Measurements from ENCODE around the gene BHMT.
"Not testable (repeated sequence)": the region's sequence is repeated elsewhere in the genome, so short reads cannot be mapped to it uniquely, and the experiment has no call there.

The BHMT gene

DNA sequence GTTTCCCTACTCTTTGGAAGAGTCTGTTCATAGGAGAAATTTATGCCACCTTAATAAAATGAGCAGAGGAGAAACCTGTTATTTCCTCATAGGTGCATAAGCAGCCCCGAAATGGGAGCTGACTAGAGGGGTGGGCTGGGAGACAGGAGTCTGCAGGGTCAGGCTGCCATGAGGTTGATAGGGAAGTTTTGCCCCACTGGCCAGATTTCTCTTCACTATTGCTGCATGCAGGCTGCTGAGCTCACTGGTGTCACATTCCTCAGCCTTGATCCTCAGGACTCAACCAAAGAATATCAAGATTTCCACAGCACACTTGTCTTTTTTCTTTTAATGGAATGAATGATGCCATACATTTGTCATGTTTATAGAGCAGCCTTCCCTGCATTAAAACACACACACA, 60.7 kb downstream of the BHMT start:
- peak overlapping the region; percentile 18; the same call in 1 of the 2 replicates for H3K27ac ChIP-seq

DNA sequence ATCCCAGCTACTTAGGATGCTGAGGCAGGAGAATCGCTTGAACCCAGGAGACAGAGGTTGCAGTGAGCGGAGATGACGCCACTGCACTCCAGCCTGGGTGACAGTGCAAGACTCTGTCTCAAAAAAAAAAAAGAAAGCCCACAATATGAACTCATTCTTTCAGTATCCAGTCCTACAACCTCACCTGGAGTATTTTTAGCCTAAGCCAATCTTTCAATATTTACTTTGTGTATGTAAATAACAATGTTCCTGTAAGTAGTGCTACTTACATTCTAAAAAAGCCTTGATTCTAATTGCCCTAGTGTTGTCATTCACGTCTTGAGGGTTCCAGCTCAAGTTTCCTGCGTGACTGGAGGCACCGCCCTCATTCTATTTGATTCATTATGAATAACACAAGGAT, 62.0 kb downstream of the BHMT start:
- TF ChIP-seq, protein P1, sequence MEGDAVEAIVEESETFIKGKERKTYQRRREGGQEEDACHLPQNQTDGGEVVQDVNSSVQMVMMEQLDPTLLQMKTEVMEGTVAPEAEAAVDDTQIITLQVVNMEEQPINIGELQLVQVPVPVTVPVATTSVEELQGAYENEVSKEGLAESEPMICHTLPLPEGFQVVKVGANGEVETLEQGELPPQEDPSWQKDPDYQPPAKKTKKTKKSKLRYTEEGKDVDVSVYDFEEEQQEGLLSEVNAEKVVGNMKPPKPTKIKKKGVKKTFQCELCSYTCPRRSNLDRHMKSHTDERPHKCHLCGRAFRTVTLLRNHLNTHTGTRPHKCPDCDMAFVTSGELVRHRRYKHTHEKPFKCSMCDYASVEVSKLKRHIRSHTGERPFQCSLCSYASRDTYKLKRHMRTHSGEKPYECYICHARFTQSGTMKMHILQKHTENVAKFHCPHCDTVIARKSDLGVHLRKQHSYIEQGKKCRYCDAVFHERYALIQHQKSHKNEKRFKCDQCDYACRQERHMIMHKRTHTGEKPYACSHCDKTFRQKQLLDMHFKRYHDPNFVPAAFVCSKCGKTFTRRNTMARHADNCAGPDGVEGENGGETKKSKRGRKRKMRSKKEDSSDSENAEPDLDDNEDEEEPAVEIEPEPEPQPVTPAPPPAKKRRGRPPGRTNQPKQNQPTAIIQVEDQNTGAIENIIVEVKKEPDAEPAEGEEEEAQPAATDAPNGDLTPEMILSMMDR (conservative IDR thresholded peaks at IDR 0.05), result no peak
- TF ChIP-seq ZFX (IDR thresholded peaks at IDR 0.05), result no peak
- peak overlapping the region; percentile 75 for H3K27ac ChIP-seq

More for the DNA sequence above, 60.7 kb downstream of the BHMT start:
- TF ChIP-seq, protein P1 (conservative IDR thresholded peaks at IDR 0.05), result no peak
- no peak for TF ChIP-seq ZFX (IDR thresholded peaks at IDR 0.05)

DNA sequence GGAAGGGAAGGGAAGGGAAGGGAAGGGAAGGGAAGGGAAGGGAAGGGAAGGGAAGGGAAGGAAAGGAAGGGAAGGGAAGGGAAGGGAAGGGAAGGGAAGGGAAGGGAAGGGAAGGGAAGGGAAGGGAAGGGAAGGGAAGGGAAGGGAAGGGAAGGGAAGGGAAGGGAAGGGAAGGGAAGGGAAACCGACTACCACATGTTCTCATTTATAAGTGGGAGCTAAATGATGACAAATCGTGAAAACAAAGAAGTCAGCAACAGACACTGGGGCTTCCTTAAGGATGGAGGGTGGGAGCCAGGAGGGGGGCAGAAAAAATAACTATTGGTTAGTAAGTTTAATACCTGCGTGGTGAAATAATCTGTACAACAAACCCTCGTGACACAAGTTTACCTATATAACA, 68.8 kb downstream of the BHMT start:
- not testable (repeated sequence) for H3K27ac ChIP-seq

DNA sequence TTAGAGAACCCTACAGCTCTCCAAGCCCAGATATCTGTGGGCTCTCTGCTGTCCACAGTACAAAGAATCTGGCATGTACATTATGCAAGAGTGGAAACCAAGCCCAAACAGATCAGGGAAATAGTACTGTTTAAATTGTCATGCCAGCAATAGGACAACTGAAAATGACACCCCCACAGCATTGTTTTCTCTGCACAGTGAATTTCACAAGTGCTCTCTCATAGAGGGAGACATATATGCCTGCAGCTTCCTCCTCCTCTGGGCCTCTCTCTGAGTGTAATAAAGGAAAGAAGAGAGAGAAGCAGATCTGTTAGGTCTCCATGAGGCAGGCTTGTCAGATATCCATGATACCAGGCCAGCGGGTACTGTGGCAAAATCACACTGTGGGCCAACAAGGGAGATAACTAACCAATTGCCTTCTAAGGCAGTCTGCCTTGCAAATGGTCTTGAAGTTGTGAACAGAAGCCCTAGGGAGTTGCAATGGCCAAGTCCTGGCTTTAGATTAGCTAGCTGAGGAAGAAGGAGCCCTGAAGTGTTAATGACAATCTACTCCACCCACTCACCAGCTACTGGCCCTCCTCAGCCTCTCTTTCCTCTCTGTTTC, 69.9 kb downstream of the BHMT start:
- TF ChIP-seq, protein P1 (conservative IDR thresholded peaks at IDR 0.05), result no peak
- no peak for TF ChIP-seq ZFX (IDR thresholded peaks at IDR 0.05)
- no peak overlapping the region; the same call in 1 of the 2 replicates for H3K27ac ChIP-seq

Data from C4-2B (cell line).